Activated B cell treated with CpG ODN at 0.5 μM for 24 hours (primary cell): ENCODE measurements around the gene PSMB5. TPM values are rescaled to one million over a fixed set of nuclear protein-coding genes. Genes with fewer than 3 reads are reported as not detected.

Experiments
- ATAC-seq: fragments of 200-7000 bp; cut with Tn5 transposase; one replicate; pipeline ENCODE4 v1.10.0; 2021; ENCODE audit warnings: low read depth, mild to moderate bottlenecking, moderate library complexity
- CTCF ChIA-PET: fragments of 350-600 bp; sonication (Branson Sonifier 250); formaldehyde crosslinking; loops from one replicate; lab custom pipeline; 2021; ENCODE audit warnings: antibody characterized with exemption; lab: Charles Lee
- POLR2A ChIA-PET: fragments of 350-600 bp; sonication (Branson Sonifier 250); formaldehyde crosslinking; loops from one replicate; lab custom pipeline; 2021; ENCODE audit warnings: antibody characterized with exemption; lab: Charles Lee
- DNase-seq: peaks from one replicate; pipeline ENCODE4 v3.0.0; 2022
- H3K27ac Mint-ChIP-seq: one replicate; pipeline ENCODE4 v1.8.0; 2020; ENCODE audit warnings: mixed read lengths
- H3K27me3 Mint-ChIP-seq: one replicate; pipeline ENCODE4 v1.8.0; 2021; ENCODE audit warnings: mixed read lengths
- H3K36me3 Mint-ChIP-seq: one replicate; pipeline ENCODE4 v1.8.0; 2021; ENCODE audit warnings: low read depth, mixed read lengths
- H3K4me1 Mint-ChIP-seq: one replicate; pipeline ENCODE4 v1.8.0; 2021; ENCODE audit warnings: mixed read lengths
- H3K4me3 Mint-ChIP-seq: one replicate; pipeline ENCODE4 v1.8.0; 2020; ENCODE audit warnings: mild to moderate bottlenecking, mixed read lengths
- H3K9me3 Mint-ChIP-seq: one replicate; pipeline ENCODE4 v1.8.0; 2020; ENCODE audit warnings: mixed read lengths
- CTCF ChIP-seq: fragments of 200-600 bp; IDR thresholded peaks from one replicate; pipeline ENCODE4 v1.8.0; 2022; ENCODE audit warnings: antibody characterized with exemption, mild to moderate bottlenecking
- intact Hi-C: fragments of 100-400 bp; cut with micrococcal nuclease; formaldehyde crosslinking; loops from one replicate; pipeline ENCODE4 v1.15.1; 2024
- total RNA-seq: library from RNA; stranded (reverse); gene quantifications from 2 replicates; pipeline ENCODE4 v1.2.3, GENCODE V29; 2022

Gene PSMB5
- total RNA-seq, 1 donor from 2014 or later: 53.3 TPM

GRCh38 chr14:23071244-23071920, 36.7 kb upstream of the PSMB5 start:
- TF ChIP-seq CTCF: no peak
- Mint-ChIP-seq H3K36me3 (peaks cover 77% of the 10 kb centered on the region), H3K4me1 (peaks cover 36% of the 10 kb centered on the region), H3K9me3 (no peaks in the 10 kb centered on the region), H3K4me3 (peak overlapping the region; percentile 98), H3K27me3 (no peaks in the 10 kb centered on the region), H3K27ac (peak overlapping the region; percentile 92)
- POLR2A ChIA-PET: interaction anchor here (0.7 to 4.0 kb wide), 8 partner anchors 11 to 305 kb away, joined by 3 to 36 read pairs (median 5); partner anchors contain the start of genes ACIN1, C14orf119, OXA1L and PSMB5
- CTCF ChIA-PET: interaction anchor here (1.0 to 3.3 kb wide), 10 partner anchors 9 to 309 kb away, joined by 3 to 15 read pairs (median 4); partner anchors contain the start of genes CDH24 and CIROP
- intact Hi-C loops: loop anchor here (1.0 kb wide), 1 partner anchor 23 kb away; no protein-coding TSS in a partner anchor
- DNase-seq (peak; percentile 57), ATAC-seq (peak; percentile 88)

GRCh38 chr14:23070262-23071129, 35.8 kb upstream of the PSMB5 start:
- CTCF ChIA-PET: interaction anchor here (1.0 to 3.3 kb wide), 11 partner anchors 8 to 310 kb away, joined by 3 to 15 read pairs (median 3); partner anchors contain the start of genes CDH24 and CIROP
- H3K9me3 Mint-ChIP-seq: no peaks in the 10 kb centered on the region
- H3K4me3 Mint-ChIP-seq: peak overlapping the region; percentile 98
- intact Hi-C loops: loop anchor here (1.0 kb wide), 1 partner anchor 24 kb away; no protein-coding TSS in a partner anchor
- H3K27ac Mint-ChIP-seq: peak overlapping the region; percentile 92
- DNase-seq (no peak), ATAC-seq (no peak)
- peaks cover 78% of the 10 kb centered on the region for H3K36me3 Mint-ChIP-seq
- no peaks in the 10 kb centered on the region for H3K27me3 Mint-ChIP-seq
- TF ChIP-seq CTCF: no peak
- peaks cover 36% of the 10 kb centered on the region for H3K4me1 Mint-ChIP-seq
- POLR2A ChIA-PET: interaction anchor here (0.5 to 4.0 kb wide), 4 partner anchors 8 to 32 kb away, joined by 6 to 36 read pairs (median 6); partner anchors contain the start of genes ACIN1 and C14orf119

- Mint-ChIP-seq H3K27me3 (no peaks in the 10 kb centered on the region), H3K27ac (no peak overlapping the region), H3K36me3 (peaks cover 79% of the 10 kb centered on the region), H3K4me3 (no peak overlapping the region), H3K9me3 (no peaks in the 10 kb centered on the region), H3K4me1 (peaks cover 36% of the 10 kb centered on the region)
- no peak for TF ChIP-seq CTCF
- intact Hi-C loops: loop anchor here (1.0 to 5.0 kb wide), 5 partner anchors 11 to 311 kb away; partner anchors contain the start of genes PPP1R3E and PSMB5
- ChIA-PET CTCF (interaction anchor here (0.7 to 2.2 kb wide), 35 partner anchors 8 to 513 kb away, joined by 3 to 36 read pairs (median 4); partner anchors contain the start of genes ACIN1, C14orf119, CDH24 and HAUS4), POLR2A (interaction anchor here (0.9 to 2.0 kb wide), 4 partner anchors 8 to 232 kb away, joined by 4 to 14 read pairs (median 6); partner anchors contain the start of genes ACIN1 and C14orf119)
- DNase-seq (no peak), ATAC-seq (no peak)
These were observed 34.7 kb upstream of the PSMB5 start for GRCh38 chr14:23069413-23069806.

GRCh38 chr14:23068789-23069412, 34.2 kb upstream of the PSMB5 start:
- ATAC-seq (peak; percentile 85), DNase-seq (no peak)
- POLR2A ChIA-PET: interaction anchor here (0.5 to 2.0 kb wide), 5 partner anchors 9 to 232 kb away, joined by 4 to 14 read pairs (median 5); partner anchors contain the start of genes ACIN1 and C14orf119
- Mint-ChIP-seq H3K36me3 (peaks cover 79% of the 10 kb centered on the region), H3K27ac (peak overlapping the region; percentile 50), H3K4me1 (peaks cover 36% of the 10 kb centered on the region), H3K27me3 (no peaks in the 10 kb centered on the region), H3K4me3 (peak overlapping the region; percentile 22), H3K9me3 (no peaks in the 10 kb centered on the region)
- peak; percentile 79 for TF ChIP-seq CTCF
- intact Hi-C loops: loop anchor here (1.0 to 5.0 kb wide), 5 partner anchors 11 to 312 kb away; partner anchors contain the start of genes PPP1R3E and PSMB5
- CTCF ChIA-PET: interaction anchor here (0.6 to 2.2 kb wide), 43 partner anchors 8 to 512 kb away, joined by 3 to 36 read pairs (median 4); partner anchors contain the start of genes ACIN1, AJUBA, C14orf119 and CDH24
